GM19328 (cell line): Measurements from ENCODE around the gene UBXN1.
A peak's percentile ranks its signal among the peaks of the same experiment; 100 is the strongest.

Source experiments
- ATAC-seq: cut with Tn5 transposase; IDR thresholded peaks from one replicate; pipeline ENCODE4 v1.9.1; 2021; ENCODE audit warnings: mild to moderate bottlenecking, moderate library complexity; ENCODE audit not compliant: unreplicated experiment

UBXN1 gene

DNA sequence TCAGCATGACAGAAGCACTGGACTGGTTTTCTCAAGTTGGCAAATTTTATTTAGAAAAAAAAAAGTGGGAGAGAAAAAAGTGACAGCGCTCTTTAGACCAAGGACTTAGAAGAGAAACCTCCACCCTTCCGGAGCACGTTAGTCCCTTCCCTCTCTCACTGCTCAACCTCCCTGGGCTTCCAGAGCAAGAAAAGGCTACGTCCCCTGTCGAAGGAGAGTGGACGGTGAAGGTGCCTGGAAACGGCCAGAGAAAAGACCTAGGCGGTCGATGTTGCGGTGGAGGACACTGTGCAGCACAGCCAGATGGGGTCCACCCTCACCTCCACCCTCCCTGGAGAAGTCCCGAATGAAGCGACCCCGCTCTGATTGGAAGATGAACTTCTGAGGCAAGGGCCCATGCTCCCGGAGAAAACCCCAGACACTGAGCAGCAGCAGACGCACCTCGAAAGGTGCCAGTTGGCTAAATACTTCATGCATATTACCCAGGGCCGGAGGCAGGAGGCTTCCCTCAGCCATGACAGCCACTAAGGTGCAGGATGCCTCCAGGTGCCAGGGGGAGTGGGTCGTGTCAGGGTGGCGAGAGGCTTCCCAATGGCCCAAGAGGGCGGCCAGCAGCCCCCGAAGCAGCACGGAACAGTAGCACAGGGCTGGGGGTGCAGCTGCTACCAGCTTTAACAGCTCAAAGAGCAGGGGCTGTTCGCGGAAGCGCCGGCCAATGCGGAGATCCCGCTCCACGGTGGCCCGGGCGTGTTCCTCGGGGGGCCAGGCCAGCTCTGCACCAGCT is 31.9 kb downstream of the UBXN1 start:
- ATAC-seq = no peak

DNA sequence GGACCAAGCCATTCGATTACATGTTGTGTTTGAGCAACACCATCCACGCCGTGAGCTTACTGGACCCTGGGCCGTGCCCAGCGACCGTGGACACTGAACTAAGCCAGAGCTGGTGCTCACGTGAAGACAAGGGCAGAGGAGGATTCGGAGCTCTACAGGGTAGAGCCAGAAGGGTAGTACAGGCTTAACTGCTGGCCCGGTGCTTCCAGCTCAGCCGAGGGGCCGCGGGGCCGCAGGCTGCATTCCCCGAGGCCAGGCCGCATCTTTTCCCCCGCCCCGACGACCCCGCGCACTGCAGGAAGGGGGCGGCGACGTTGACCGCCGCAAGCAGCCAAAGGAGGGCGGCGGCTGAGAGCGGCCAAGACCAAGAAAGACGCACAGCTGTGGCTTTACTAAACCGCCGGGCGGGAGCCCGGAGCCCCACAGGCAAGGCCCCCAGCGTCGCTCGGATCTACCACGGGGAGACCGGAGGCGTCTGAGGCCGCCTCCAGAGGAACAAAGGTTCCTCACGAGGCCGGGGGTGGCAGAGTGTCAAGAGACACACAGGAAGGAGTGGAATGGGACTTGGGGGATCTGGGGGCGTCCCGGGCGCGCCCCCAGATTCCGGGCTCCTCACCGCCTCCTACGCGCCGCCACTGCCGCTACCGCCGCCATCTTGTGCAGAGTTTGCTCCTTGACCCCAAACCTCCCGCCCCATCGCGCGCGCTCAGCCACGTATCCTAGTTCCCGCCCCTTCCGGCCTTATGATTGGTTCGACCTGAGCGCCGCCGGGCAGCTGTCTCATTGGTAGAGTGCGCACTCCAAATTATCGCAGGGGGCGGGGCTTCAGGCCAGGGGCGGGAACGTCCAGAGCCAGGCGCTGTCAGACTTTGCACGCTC is 32.7 kb downstream of the UBXN1 start, which contains the start of gene GANAB:
Gene GANAB (minus strand): TSS at position 668 of the 879 bp plus-strand sequence. CDS start 14 bp downstream, at position 654.
- ATAC-seq = peak; percentile 94

DNA sequence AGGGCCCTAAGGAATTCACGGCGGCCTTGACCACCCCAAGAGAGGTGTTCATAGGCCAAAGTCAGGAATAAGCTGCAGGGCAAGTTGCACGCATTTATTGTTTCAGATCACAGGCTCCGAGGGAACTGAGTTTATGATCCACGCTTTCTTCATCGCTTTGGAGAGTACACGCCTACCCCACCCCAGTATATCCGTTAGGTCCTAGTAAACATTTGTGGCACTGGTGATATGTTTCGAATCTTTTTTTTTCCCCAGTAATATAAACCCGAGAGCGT is 33.3 kb downstream of the UBXN1 start:
- ATAC-seq = no peak

DNA sequence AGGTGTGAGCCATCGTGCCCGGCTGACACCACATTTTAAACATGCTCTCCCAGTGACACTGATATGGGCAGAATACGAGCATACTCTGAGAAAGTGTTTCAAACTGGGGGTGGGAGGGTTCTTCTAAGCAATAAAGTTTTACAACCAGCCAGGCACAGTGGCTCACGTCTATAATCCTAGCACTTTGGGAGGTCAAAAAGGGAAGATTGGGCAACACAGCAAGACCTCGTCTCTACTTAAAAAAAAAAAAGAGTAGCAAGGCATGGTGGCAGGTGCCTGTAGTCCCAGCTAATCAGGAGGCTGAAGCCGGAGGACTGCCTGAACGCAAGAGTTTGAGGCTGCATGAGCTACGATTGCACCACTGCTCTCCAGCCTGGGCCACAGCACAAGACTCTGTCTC is 34.7 kb downstream of the UBXN1 start:
- no peak for ATAC-seq

DNA sequence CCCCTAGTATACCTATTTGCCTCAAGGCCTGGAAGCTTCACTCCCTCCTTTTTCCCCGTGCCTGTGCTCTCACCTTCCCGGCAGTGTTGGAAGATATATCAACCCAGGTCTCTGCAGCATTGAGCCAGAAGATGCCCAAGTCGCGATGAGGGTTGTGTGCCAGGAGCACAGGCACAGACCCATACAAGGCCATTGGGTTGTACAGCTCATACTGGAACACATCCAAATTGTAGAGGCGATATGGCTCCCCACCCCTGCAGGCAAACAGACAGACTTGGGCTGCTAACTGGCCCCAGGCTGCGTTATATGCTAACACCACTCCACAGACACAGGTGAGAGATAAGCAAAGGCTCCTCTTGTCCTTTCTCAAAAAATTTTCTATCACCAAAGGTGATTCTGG is 46.4 kb downstream of the UBXN1 start:
- no peak for ATAC-seq

DNA sequence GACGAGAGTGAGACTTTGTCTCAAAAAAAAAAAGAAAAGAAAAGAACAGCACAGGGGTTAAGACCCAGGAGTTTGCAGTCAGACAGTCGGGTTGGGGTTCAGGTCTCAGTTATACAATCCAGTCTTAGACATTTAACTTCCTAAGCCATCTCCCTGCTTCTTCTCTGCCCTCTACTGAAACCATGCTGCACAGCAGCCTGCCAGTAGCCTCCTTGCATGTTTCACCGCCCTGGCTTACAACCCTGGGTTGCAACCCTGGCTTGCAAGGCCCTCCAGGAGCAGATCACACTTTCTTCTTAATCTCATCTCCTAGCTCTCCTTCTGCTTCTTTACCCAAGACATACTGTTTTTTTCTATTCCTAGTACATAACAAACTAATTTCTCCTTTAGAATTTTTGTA is 51.2 kb downstream of the UBXN1 start:
- ATAC-seq = no peak
